Measurements from ENCODE around the gene SLC15A1.

The SLC15A1 gene

DNA sequence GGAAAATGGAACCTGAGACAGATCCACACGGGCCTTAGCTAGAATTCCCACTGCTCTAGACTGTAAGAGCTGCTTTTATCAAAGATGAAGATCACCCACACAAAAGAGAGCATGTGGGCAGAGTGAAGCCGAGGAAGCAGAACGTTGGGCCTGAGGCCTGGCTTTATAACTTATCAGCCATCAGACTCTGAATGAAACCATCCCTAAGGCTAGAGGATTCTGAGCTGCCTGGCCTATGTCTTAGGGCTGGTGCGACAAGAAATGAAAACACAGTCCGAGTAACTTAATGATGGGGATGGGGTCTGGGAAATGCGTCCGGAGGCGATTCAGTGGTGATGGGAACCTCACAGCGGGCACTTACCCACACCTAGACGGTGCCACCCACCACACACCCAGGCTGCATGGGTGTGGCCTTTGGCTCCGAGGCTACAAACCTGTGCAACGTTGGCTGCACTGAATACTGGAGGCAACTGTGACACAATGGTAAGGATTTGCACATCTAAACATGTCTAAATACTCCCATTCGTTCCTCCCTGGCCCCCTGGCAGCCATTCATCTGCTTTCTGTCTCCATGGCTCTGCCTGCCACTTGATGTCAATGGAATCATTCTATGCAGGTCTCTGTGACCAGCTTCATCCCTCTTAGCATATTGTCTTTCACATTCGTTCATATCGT lies 62.0 kb downstream of the SLC15A1 start:
- no peak for DNase-seq

DNA sequence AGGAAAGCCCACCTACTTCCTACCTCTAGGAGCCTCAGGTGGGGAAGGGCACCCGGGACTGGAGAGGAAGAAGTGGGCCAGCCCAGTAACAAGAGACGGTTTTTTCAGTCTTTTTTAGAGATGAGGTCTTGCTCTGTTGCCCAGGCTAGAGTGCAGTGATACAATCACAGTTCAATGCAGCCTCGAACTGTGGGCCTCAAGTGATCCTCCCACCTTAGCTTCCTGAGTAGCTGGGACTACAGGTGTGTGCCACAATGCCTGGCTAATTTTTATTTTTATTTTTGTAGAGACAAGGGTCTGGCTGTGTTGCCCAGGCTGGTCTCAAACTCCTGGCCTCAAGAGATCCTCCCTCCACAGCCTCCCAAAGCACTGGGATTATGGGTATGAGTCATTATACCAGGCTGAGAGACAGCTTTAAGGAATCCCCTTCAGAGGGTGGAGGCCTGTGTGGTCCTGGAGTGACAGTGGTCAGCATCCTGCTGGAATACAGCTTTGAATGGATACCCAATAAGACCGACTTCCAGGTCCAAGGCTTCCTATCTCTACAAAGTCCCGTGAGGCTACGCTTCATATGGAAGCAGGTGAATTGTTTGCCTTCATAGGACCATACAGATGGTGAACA lies 63.0 kb downstream of the SLC15A1 start:
- DNase-seq, result no peak

GRCh38 chr13:98688373-98688772 lies 64.1 kb downstream of the SLC15A1 start:
- DNase-seq, result no peak

GRCh38 chr13:98687319-98687718 lies 65.2 kb downstream of the SLC15A1 start:
- DNase-seq, result no peak

DNA sequence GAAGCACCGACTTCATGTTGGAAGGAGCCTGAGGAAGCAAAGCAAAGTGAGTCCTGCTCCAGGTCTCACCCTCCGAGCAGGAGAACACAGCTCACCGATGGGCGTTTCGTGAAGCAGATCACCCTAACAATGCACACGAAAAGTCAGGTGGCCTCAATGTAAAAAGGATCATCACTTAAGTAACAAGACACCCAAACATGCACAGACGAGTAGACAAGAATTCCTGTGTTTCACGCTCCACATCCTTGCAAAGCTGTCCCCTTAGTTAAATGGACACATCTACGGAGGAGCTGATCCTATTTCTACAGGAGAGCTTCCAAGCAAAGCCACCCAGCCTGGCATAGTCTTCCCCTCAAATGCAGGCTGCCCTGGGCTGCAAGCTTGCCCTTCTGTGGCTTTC lies 66.2 kb downstream of the SLC15A1 start:
- no peak for DNase-seq

DNA sequence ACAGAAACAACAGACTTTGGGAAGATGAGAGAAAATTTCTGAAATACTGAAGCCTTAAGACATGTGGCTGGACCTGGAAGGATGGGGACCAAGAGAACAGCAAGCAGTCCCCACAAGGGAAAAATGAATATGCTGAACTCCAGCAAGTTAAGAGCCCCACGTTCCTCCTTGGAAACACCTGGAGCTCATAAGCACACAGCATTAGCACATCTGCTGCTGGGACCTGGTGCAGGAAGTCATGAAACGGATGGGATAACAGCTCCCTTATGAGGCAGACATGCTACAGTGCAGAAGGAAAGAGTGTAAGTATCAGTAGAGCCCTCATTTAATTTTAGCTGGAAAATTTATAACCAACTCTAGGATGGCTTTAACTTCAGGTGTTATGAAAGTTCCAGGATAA lies 67.3 kb downstream of the SLC15A1 start:
- no peak for DNase-seq

GRCh38 chr13:98681049-98681448 lies 71.4 kb downstream of the SLC15A1 start:
- DNase-seq, result no peak

DNA sequence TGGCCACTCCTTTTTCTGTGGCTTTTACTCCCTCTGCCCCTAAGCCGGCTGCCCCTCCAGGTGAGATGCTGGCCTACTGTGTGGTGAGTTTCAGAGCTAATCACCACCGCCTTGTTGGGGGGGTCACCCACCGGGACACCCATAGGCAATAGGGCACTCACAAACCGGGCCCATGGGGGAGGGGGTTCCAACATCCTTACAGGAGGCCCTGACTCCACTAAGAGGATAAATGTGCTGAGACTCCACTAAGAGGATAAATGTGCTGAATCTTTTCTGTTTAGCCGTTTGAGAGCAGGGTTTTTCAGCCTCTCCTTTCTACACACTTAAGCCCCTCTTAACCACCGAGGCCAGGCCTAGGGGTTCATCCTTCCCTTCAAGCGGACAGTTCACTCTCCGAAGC lies 73.7 kb downstream of the SLC15A1 start:
- no peak for DNase-seq

GRCh38 chr13:98677398-98677797 lies 75.1 kb downstream of the SLC15A1 start:
- DNase-seq, result no peak

DNA sequence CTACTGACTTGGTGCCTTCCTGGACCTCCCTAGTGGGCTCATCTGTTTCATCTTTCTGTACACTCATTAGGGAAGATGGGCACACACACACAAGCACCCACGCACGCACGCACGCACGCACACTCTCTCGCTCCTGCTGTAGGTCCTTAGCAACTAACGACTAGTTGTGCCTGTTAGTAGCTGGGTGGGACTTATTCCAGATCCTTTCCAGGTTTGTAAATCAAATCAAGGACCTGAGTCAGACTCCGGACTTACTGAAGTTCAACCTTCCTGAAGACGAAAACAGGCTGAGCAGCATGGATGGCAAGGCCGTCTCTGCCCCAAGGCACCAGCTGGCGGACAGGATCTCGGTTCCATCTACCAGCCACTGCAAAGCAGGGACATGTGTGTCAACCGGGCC lies 76.2 kb downstream of the SLC15A1 start:
- no peak for DNase-seq

- no peak for DNase-seq
Observed at GRCh38 chr13:98675837-98676236, 76.6 kb downstream of the SLC15A1 start.

DNA sequence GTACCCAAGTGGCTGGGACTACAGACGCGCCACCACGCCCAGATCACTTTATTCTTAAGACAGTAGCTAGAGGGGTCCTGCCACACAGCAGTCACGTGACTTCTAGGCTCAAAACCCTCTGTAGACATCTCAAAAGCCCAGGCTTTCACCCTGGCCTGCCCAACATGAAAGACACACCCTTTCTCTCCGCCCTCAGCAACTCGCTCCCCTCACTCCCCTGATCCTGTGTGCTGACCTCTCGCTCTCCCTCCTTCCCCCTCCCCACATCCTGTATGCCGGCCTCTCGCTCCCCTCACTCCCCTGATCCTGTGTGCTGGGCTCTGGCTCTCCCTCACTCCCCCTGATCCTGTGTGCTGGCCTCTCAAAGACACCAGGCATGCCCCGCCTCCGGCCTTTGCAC lies 77.4 kb downstream of the SLC15A1 start:
- no peak for DNase-seq

GRCh38 chr13:98672947-98673613 lies 79.4 kb downstream of the SLC15A1 start:
- no peak for DNase-seq

- DNase-seq, result no peak
Observed at GRCh38 chr13:98668155-98668554, 84.3 kb downstream of the SLC15A1 start.

DNA sequence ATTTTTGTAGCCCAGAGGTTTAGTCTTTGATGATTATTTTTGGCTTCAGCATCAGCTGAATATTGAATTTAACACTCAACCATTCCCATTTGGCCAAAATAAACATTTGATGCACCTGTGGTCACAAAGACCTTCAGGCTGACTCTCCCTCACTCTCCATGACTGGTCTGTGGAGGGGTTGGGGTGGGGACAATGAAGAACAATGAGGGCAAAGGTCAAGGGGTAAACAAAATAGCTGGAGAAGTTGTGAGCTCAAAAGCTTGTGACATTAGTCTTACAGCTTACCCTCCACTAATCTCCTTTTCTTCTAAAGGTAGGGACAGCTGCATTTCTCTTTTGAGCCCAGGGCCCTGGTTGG lies 86.9 kb downstream of the SLC15A1 start:
- no peak for DNase-seq

DNA sequence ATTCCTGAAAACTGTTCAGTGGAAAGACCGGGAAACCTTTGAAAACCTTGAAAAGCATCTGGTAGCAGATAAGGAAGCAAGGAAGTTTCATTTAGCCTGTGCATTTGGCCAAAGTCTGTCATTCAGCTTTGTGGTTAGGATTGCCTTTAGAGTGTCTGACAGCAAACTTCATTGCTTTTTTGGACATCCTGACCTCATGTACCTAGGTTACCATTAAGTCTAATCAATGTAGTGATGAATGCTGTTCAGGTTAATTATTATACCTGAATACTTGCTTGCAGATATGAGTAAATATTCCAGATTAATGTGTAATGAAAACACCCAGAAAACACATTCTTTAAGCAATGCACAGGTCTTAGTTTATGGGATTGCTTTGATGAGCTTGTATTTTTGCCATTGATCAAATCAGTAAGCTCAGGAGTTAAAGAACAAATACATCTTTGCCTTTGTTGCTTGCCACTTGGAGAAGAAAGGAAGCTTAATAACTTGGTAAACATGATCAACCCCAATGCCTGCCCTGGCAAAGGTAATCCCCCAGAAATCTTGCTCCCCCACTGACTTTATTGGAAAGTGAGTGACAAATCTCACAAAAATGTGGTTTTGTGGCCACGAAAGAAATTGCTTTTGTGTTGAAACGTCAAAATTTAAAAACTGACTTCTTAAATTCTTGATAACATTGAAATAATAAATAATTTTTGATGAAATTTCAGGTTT lies 87.4 kb downstream of the SLC15A1 start:
- no peak for DNase-seq

GRCh38 chr13:98664510-98664909 lies 88.0 kb downstream of the SLC15A1 start:
- DNase-seq, result no peak

DNA sequence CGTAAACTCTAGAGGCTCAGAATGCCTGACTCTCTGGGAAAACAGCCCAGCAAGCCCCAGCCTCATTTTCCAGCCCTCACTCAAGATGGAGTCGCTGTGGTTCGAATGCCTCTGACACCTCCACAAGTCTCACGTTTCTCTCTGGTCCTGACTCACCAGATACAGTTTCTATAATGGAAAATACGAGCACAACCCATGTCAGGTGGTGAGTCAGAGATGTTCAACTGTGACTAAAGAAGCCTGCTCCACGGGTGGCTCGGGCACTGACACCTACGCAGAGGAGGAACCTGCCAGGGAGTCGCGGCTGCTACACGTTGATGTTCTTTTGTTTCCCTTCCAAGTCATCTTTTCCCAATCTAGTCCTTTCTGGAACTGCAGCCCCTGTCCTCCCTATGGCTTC lies 88.4 kb downstream of the SLC15A1 start:
- DNase-seq, result peak; percentile 29

- no peak for DNase-seq
Observed at GRCh38 chr13:98658131-98658530, 94.3 kb downstream of the SLC15A1 start.

GRCh38 chr13:98657506-98658085 lies 94.9 kb downstream of the SLC15A1 start:
- DNase-seq, result no peak

DNA sequence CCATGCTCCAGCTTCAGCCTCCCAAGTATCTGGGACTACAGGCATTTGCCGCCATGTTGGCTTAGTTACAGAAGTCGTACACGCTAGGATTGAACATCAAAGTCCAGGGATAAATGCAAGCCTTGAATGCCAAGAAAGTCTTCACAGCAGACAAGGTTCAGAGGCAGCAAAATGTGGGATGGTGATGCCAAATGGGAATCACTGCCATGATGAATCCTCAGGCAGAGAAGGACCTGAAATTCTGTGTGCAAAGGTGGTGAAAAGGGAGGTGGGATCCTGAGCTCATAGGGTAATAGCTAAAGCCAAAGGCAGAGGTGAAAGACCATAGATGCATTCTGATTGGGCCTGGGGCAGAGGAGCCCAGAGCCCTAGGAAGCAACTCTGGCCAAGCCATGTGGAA lies 96.2 kb downstream of the SLC15A1 start:
- DNase-seq, result no peak

GRCh38 chr13:98653463-98653985 lies 98.9 kb downstream of the SLC15A1 start:
- DNase-seq, result peak; percentile 24
